ENCODE data around the gene NCOA4.

DNA sequence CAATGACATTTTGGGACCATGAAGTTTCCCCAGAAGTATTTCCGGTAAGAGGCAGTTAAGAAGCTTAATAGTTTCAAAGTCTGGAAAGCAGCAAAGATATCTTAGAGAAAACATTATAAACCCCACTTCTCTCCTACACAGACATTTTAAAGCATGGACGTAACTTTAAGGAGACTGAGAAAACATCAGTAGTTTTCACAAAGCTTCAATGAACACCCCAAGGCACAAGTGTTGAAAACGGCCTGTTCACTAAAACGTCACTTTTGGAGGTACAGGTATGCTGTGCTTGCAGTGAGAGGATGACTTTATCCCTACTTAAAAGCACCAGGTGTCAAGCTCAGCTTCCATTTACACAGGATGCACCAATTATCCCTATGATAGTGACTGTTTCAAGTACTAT, 25.0 kb downstream of the NCOA4 start:
- TF ChIP-seq, protein P1, sequence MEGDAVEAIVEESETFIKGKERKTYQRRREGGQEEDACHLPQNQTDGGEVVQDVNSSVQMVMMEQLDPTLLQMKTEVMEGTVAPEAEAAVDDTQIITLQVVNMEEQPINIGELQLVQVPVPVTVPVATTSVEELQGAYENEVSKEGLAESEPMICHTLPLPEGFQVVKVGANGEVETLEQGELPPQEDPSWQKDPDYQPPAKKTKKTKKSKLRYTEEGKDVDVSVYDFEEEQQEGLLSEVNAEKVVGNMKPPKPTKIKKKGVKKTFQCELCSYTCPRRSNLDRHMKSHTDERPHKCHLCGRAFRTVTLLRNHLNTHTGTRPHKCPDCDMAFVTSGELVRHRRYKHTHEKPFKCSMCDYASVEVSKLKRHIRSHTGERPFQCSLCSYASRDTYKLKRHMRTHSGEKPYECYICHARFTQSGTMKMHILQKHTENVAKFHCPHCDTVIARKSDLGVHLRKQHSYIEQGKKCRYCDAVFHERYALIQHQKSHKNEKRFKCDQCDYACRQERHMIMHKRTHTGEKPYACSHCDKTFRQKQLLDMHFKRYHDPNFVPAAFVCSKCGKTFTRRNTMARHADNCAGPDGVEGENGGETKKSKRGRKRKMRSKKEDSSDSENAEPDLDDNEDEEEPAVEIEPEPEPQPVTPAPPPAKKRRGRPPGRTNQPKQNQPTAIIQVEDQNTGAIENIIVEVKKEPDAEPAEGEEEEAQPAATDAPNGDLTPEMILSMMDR (conservative IDR thresholded peaks at IDR 0.05; ENCODE audit: low read depth, low read length) = no peak
- no peak for TF ChIP-seq EZH2phosphoT487 (IDR thresholded peaks at IDR 0.05; ENCODE audit: borderline replicate concordance, low read length)
- TF ChIP-seq EZH2 (IDR thresholded peaks at IDR 0.05; ENCODE audit: low read length, unreplicated experiment) = no peak
